ENCODE data around the gene DOK5.

Gene DOK5

GRCh38 chr20:54661880-54662465 is 186.6 kb downstream of the DOK5 start:
- H3K27ac ChIP-seq (ENCODE audit: low read depth, low read length): no peak overlapping the region
- no peaks in the 10 kb centered on the region for H3K4me1 ChIP-seq (ENCODE audit: control insufficient read depth, low read length)
- H3F3A ChIP-seq (ENCODE audit: control insufficient read depth, insufficient read depth): no peaks in the 10 kb centered on the region
- H3K79me2 ChIP-seq (ENCODE audit: control insufficient read depth, low read length): no peaks in the 10 kb centered on the region
- H3K27me3 ChIP-seq (ENCODE audit: control insufficient read depth, low read length): no peaks in the 10 kb centered on the region
- no peaks in the 10 kb centered on the region for H3K9me3 ChIP-seq (ENCODE audit: control insufficient read depth, insufficient read depth, low read length)
- H3K36me3 ChIP-seq (ENCODE audit: control insufficient read depth, low read length): no peaks in the 10 kb centered on the region
- H3K9me2 ChIP-seq (replicated peaks; ENCODE audit: control insufficient read depth, low read length): no peaks in the 10 kb centered on the region
- H3K4me3 ChIP-seq (ENCODE audit: low read length): no peak overlapping the region
- TF ChIP-seq EZH2phosphoT487 (IDR thresholded peaks at IDR 0.05; ENCODE audit: borderline replicate concordance, low read length) (no peak), CTCF (IDR thresholded peaks at IDR 0.05; ENCODE audit: low read depth, low read length, poor library complexity, severe bottlenecking) (no peak)
- no peaks in the 10 kb centered on the region for H4K20me1 ChIP-seq (ENCODE audit: control insufficient read depth, insufficient read depth, low read depth, low read length)
- H3K4me2 ChIP-seq (ENCODE audit: low read length): no peak overlapping the region

GRCh38 chr20:54665812-54666211 is 190.4 kb downstream of the DOK5 start:
- no peak overlapping the region for H3K27ac ChIP-seq (ENCODE audit: low read depth, low read length)
- no peak overlapping the region for H3K4me3 ChIP-seq (ENCODE audit: low read length)
- no peak overlapping the region for H3K4me2 ChIP-seq (ENCODE audit: low read length)
- no peaks in the 10 kb centered on the region for H4K20me1 ChIP-seq (ENCODE audit: control insufficient read depth, insufficient read depth, low read depth, low read length)
- no peaks in the 10 kb centered on the region for H3F3A ChIP-seq (ENCODE audit: control insufficient read depth, insufficient read depth)
- no peaks in the 10 kb centered on the region for H3K4me1 ChIP-seq (ENCODE audit: control insufficient read depth, low read length)
- H3K27me3 ChIP-seq (ENCODE audit: control insufficient read depth, low read length): no peaks in the 10 kb centered on the region
- no peaks in the 10 kb centered on the region for H3K79me2 ChIP-seq (ENCODE audit: control insufficient read depth, low read length)
- H3K36me3 ChIP-seq (ENCODE audit: control insufficient read depth, low read length): no peaks in the 10 kb centered on the region
- no peaks in the 10 kb centered on the region for H3K9me3 ChIP-seq (ENCODE audit: control insufficient read depth, insufficient read depth, low read length)
- no peaks in the 10 kb centered on the region for H3K9me2 ChIP-seq (replicated peaks; ENCODE audit: control insufficient read depth, low read length)
- TF ChIP-seq CTCF (IDR thresholded peaks at IDR 0.05; ENCODE audit: low read depth, low read length, poor library complexity, severe bottlenecking): no peak
- TF ChIP-seq EZH2phosphoT487 (IDR thresholded peaks at IDR 0.05; ENCODE audit: borderline replicate concordance, low read length): no peak

GRCh38 chr20:54668271-54669039 is 193.1 kb downstream of the DOK5 start:
- Histone ChIP-seq H3K27me3 (ENCODE audit: control insufficient read depth, low read length) (no peaks in the 10 kb centered on the region), H3K79me2 (ENCODE audit: control insufficient read depth, low read length) (no peaks in the 10 kb centered on the region), H3K27ac (ENCODE audit: low read depth, low read length) (no peak overlapping the region), H3K36me3 (ENCODE audit: control insufficient read depth, low read length) (no peaks in the 10 kb centered on the region), H3K4me3 (ENCODE audit: low read length) (no peak overlapping the region), H4K20me1 (ENCODE audit: control insufficient read depth, insufficient read depth, low read depth, low read length) (no peaks in the 10 kb centered on the region), H3K4me1 (ENCODE audit: control insufficient read depth, low read length) (no peaks in the 10 kb centered on the region), H3K9me2 (replicated peaks; ENCODE audit: control insufficient read depth, low read length) (no peaks in the 10 kb centered on the region), H3K4me2 (ENCODE audit: low read length) (no peak overlapping the region), H3F3A (ENCODE audit: control insufficient read depth, insufficient read depth) (no peaks in the 10 kb centered on the region), H3K9me3 (ENCODE audit: control insufficient read depth, insufficient read depth, low read length) (no peaks in the 10 kb centered on the region)
- TF ChIP-seq EZH2phosphoT487 (IDR thresholded peaks at IDR 0.05; ENCODE audit: borderline replicate concordance, low read length) (no peak), CTCF (IDR thresholded peaks at IDR 0.05; ENCODE audit: low read depth, low read length, poor library complexity, severe bottlenecking) (peak; percentile 84)

Data from DOHH2 (cell line).